Measurements from ENCODE around the gene CLEC2A.
"Not testable (repeated sequence)": the region's sequence is repeated elsewhere in the genome, so short reads cannot be mapped to it uniquely, and the experiment has no call there.

The CLEC2A gene, protein sequence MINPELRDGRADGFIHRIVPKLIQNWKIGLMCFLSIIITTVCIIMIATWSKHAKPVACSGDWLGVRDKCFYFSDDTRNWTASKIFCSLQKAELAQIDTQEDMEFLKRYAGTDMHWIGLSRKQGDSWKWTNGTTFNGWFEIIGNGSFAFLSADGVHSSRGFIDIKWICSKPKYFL

DNA sequence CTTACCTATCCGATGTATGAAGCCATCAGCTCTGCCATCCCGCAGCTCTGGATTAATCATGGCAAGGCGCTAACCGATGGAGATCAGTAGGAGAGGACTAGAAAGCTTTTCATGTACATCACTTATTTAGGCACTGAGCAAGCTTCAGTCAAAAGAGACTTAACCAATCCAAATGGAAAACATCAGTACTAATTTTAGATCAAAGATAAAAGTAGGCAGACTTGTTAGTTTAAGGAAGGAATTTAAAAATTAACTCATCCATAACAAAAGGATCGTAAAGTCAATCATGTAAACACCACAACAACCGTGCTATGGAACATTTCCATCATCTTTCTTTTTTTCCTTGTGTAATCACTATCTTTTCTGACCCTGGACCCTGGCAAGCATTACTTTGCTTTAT, at the start of gene CLEC2A:
Gene CLEC2A (minus strand): TSS at position 101 of the 400 bp plus-strand sequence. CDS start 41 bp downstream, at position 60.
- no peak within 1 kb of the TSS for H3K4me3 Mint-ChIP-seq
- H3K4me1 Mint-ChIP-seq: peaks cover 15% of the 10 kb centered on the region
- H3K27ac Mint-ChIP-seq: peak within 1 kb of the TSS in 2 of 3 experiments; percentile 49 to 59
- H3K9me3 Mint-ChIP-seq: no peaks in the 10 kb centered on the region
- H3K36me3 Mint-ChIP-seq (ENCODE audit: low read depth): no peaks in the 10 kb centered on the region
- no peak for TF ChIP-seq CTCF (IDR thresholded peaks at IDR 0.05; ENCODE audit: unreplicated experiment in 3 of 3)
- no peaks in the 10 kb centered on the region for H3K27me3 Mint-ChIP-seq (ENCODE audit: low read depth)

GRCh38 chr12:9980126-9980525, 48.0 kb upstream of the CLEC2A start:
- no peak for TF ChIP-seq CTCF (IDR thresholded peaks at IDR 0.05; ENCODE audit: unreplicated experiment in 3 of 3)
- H3K27me3 Mint-ChIP-seq (ENCODE audit: low read depth): no peaks in the 10 kb centered on the region
- peaks cover 3% of the 10 kb centered on the region for H3K36me3 Mint-ChIP-seq (ENCODE audit: low read depth)
- no peak overlapping the region for H3K27ac Mint-ChIP-seq
- no peaks in the 10 kb centered on the region for H3K4me1 Mint-ChIP-seq
- H3K4me3 Mint-ChIP-seq: no peak overlapping the region
- H3K9me3 Mint-ChIP-seq: peaks cover 13% of the 10 kb centered on the region

DNA sequence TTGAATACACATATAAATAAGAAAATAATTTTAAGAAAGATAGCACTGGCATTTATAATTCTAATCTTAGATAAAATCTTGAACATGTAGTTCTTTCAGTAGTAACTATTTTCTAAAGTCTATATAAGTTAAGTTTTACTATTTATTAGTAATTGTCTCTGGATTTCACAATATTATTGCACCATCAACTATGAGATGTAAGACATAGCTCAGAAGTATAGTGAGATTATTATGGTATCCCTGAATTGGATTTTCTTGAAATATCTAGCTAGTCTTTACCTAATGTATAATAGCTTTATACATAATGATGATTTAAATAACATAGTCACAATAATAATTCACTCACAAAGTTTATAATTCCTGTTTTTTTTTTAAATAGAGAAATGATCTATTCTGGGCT, 45.7 kb upstream of the CLEC2A start:
- H3K27ac Mint-ChIP-seq: no peak overlapping the region
- no peaks in the 10 kb centered on the region for H3K4me1 Mint-ChIP-seq
- no peak overlapping the region for H3K4me3 Mint-ChIP-seq
- H3K9me3 Mint-ChIP-seq: peaks cover 16% of the 10 kb centered on the region
- no peaks in the 10 kb centered on the region for H3K27me3 Mint-ChIP-seq (ENCODE audit: low read depth)
- H3K36me3 Mint-ChIP-seq (ENCODE audit: low read depth): peaks cover 3% of the 10 kb centered on the region
- TF ChIP-seq CTCF (IDR thresholded peaks at IDR 0.05; ENCODE audit: unreplicated experiment in 3 of 3): no peak

- H3K9me3 Mint-ChIP-seq: peaks cover 16% of the 10 kb centered on the region
- not testable (repeated sequence) for H3K4me3 Mint-ChIP-seq; H3K27ac Mint-ChIP-seq; H3K4me1 Mint-ChIP-seq; H3K36me3 Mint-ChIP-seq (ENCODE audit: low read depth); H3K27me3 Mint-ChIP-seq (ENCODE audit: low read depth)
Observed at GRCh38 chr12:9976626-9977025, 44.5 kb upstream of the CLEC2A start.

DNA sequence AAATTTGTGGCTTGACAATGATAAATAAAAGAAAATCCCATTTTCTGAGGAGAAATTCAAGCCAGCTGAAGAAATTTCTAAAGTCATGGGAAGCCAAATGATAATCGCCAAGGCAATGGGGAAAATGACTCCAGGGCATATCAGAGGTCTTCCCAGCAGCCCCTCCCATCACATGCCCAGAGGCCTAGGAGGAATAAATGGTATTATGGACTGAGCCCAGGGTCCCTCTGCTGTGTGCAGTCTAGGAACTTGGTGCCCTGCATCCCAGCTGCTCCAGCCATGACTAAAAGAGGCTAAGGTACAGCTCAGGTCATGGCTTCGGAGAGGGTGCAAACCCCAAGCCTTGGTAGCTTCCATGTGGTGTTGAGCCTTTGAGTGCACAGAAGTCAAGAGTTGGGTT, 43.4 kb upstream of the CLEC2A start:
- Mint-ChIP-seq H3K4me3 (no peak overlapping the region), H3K27me3 (ENCODE audit: low read depth) (no peaks in the 10 kb centered on the region), H3K36me3 (ENCODE audit: low read depth) (peaks cover 3% of the 10 kb centered on the region), H3K9me3 (peaks cover 16% of the 10 kb centered on the region), H3K4me1 (no peaks in the 10 kb centered on the region), H3K27ac (no peak overlapping the region)
- TF ChIP-seq CTCF (IDR thresholded peaks at IDR 0.05; ENCODE audit: unreplicated experiment in 3 of 3): no peak

DNA sequence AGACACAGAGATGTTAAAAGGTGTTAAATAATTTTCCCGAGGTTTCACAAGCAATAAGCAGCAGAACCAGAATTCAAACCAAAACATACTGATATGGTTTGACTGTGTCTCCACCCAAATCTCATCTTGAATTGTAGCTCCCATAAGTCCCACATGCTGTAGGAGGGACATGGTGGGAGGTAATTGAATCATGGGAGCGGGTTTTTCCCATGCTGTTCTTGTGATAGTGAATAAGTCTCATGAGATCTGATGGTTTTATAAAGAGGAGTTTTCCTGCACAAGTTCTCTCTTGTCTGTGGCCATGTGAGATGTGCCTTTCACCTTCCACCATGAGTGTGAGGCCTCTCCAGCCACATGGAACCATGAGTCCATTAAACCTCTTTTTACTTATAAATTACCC, 42.6 kb upstream of the CLEC2A start:
- H3K27me3 Mint-ChIP-seq (ENCODE audit: low read depth); H3K4me1 Mint-ChIP-seq; H3K27ac Mint-ChIP-seq; H3K4me3 Mint-ChIP-seq; H3K36me3 Mint-ChIP-seq (ENCODE audit: low read depth): not testable (repeated sequence)
- peaks cover 16% of the 10 kb centered on the region for H3K9me3 Mint-ChIP-seq

- H3K4me1 Mint-ChIP-seq: no peaks in the 10 kb centered on the region
- H3K9me3 Mint-ChIP-seq: peaks cover 16% of the 10 kb centered on the region
- peaks cover 3% of the 10 kb centered on the region for H3K36me3 Mint-ChIP-seq (ENCODE audit: low read depth)
- H3K4me3 Mint-ChIP-seq: no peak overlapping the region
- no peak for TF ChIP-seq CTCF (IDR thresholded peaks at IDR 0.05; ENCODE audit: unreplicated experiment in 3 of 3)
- H3K27me3 Mint-ChIP-seq (ENCODE audit: low read depth): no peaks in the 10 kb centered on the region
- H3K27ac Mint-ChIP-seq: no peak overlapping the region
Observed at GRCh38 chr12:9973949-9974348, 41.8 kb upstream of the CLEC2A start.
